ENCODE data around the gene LGALS1.
A peak's percentile ranks its signal among the peaks of the same experiment; 100 is the strongest.
"Not testable (repeated sequence)": the region's sequence is repeated elsewhere in the genome, so short reads cannot be mapped to it uniquely, and the experiment has no call there.

LGALS1 gene

DNA sequence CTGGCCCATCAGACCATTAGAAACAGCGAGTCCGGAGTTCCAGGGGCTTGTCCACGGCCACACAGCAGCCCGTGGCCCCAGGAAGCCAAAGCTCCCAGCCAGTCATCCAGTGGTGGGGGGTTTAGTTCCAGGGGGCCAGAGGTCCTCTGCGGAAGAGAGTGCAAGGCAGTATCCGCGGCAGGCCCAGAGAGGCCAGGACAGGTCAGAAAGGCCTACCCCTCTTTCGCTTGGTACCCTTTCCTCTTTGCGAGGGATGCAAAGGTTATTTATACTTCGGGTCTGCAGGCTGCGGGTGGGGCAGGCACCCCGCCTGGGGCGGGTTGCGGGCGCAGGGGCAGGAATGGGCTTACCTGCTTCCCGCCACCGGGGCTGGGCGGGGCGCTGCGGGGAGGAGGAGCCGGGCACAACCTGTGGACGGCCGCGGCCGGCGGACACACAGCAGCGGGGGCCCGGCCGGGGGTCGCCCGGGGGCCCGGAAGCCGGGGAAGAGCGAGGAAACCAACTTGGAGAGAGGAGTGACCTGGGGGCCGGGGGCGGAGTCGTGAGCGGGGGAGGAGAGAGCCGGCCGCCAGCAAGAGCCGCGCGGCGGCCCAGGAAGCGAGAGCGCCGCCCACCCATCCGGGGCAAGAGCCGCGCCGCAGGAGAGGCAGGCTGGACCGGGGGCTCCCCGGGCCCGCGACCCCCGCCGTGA lies 36.2 kb upstream of the LGALS1 start, which contains the start of gene SH3BP1:
TSS of gene SH3BP1 (plus strand) at position 600 of the 691 bp plus-strand sequence. CDS start 119 bp downstream, outside the sequence.
- peak; percentile 41 for DNase-seq (ENCODE audit: low read depth)

DNA sequence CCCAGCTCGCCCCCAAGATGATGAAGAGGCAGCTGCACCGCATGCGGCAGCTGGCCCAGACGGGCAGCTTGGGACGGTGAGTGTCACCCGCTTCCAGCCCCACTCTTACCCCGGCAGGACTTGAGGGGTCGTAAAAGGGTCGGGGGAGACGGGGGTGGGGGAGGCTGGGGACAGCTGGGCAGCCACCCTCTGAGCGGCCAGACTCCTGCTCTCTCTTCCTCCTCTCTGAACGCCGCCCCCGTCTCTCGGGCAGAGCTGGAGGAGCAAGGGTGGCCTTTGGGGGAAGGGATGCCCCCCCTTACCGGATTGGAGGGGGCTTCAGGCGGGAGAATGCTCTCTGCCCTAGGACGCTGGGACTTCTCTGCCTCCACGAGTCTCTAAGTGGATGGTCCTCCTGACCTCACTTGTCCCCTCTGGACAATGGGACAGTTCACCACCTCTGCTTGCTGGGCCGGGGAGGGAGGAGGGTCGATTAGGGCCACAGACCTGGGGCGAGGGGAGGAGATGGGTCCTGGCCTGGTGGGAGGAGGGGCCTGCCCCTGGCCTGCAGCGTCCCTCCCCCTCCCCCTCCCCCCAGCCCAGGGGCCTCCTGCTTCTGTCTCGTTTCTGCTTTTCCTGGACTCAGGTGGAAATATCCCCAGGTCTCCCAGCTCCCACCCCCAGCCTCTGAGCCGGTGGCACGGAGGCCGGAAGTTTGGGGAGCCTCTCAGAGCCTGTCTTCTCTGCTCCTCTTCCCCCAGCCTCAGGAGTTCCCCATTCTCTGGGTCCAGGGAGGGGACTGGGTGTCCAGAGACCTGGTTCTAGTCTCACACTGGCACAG lies 35.5 kb upstream of the LGALS1 start:
- DNase-seq (ENCODE audit: low read depth), result no peak

DNA sequence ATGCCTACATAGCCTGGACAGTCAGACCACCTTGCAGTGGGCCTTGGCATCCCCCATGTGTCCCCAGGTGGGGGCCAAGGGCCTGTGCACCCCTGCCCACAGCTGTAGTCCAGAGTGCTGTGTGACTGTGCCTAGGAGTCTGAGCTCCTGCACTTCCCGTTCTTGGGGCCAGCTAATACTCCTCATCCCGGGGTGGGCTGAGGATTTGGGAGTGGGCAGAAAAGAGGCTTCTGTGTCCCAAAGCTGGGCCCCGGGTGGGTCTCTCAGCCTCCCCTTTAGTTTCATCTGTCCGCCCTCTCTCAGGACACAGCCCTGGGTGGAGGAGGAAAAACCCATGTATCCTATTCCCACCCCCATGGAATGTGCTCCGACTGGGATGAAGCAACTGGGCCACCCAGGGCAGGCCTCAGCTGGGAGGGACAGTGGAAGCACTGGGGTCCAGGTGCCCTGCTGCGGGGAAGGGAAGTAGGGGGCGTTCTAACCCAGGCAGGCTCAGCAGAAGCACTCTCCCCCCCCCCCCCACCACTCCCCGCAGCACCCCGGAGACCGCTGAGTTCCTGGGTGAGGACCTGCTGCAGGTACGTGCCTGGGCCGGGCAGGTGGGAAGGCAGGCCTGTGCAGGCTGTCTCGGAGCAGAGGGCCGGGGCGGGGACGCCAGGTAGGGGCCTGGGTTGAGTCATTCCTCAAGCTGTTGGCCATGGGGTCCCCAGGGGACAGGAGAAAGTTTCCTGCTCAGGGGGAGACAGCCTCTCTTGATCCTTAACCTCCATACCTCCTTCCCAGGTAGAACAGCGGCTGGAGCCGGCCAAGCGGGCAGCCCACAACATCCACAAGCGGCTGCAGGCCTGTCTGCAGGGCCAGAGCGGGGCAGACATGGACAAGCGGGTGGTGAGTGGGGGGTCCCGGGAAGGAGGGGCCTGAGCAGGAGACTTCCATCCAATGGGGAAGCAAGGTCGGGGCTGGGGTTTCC lies 34.6 kb upstream of the LGALS1 start:
- no peak for DNase-seq (ENCODE audit: low read depth)

DNA sequence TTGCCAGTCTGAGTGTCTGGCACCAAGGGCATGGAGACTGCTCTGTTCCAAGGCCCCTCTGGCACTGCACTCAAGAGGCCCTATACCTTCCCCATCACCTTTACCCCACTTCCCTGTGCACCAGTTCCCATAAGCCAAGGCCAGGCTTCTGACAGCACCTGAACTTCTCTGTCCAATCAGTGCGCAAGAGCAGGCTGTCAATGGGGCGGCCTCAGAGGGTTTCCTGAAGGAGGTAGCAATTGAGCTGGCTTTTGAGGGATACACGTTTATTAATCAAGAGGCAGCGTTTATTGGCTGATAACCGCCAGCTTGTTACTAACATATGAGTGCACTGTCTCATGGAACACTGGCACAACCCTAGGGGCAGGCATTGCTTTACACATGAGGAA lies 33.9 kb upstream of the LGALS1 start:
- no peak for DNase-seq (ENCODE audit: low read depth)

DNA sequence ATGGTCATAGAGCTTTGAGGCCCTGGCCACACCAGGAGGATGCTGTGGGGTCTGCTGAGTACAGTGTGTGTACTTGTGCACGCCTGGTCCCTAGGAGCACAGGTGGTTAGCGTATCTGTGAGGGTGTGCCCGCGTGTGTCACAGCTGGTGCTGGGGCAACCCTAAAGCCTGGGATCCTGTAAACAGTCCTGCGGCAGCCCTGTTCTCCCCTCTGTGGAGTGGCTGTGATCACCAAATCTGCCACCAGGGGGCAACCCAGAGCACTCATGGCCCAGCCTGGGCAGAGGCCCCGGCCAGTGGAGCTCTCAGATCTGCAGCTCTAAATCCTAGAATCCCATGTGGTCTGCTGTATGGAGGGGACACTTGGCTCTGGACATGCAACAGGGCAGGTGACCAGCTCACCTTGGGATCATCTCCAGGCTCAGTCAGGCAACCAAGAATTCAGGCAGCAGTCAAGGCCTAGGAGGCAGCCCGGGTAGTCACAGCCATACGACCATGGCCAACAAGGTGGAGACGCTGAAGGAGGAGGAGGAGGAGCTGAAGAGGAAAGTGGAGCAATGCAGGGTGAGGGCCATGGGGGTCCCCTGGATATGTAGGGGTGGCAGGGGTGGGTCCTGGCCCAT lies 32.1 kb upstream of the LGALS1 start:
- DNase-seq (ENCODE audit: low read depth), result peak; percentile 69

DNA sequence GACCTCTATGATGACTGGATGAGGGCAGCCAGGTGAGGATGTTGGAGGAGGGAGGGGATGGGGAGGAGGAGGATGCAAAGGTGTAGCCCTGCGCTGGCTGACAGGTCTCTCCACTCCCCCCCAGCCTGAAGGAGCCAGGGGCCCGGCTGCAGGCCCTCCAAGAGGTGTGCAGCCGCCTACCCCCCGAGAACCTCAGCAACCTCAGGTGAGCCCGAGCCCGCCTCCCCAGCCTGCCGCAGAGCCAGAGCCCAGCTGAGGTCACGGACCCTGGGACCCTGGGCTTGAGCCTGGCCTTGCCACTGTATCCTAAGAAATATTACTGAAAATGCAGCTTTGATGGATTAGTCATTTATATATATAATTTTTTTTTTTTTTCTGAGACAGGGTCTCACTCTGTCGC lies 28.1 kb upstream of the LGALS1 start:
- no peak for DNase-seq (ENCODE audit: low read depth)

DNA sequence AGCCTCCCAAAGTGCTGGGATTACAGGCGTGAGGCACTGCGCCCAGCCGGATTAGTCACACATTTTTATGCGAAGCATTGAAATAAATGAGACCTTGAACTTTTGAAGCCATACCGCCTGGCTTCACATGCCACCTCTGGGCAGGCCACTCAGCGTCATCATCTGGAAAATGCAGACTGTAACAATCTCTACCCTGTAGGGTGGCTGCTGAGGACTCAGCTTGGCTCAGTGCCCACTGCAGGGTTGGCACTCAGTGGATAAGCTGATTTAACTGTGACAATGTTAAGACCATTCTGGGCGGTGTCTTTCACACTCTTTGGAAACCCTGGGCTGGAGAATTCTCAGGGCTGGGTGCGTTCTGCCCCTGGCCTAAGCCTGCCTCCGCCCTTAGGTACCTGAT lies 27.5 kb upstream of the LGALS1 start:
- no peak for DNase-seq (ENCODE audit: low read depth)

DNA sequence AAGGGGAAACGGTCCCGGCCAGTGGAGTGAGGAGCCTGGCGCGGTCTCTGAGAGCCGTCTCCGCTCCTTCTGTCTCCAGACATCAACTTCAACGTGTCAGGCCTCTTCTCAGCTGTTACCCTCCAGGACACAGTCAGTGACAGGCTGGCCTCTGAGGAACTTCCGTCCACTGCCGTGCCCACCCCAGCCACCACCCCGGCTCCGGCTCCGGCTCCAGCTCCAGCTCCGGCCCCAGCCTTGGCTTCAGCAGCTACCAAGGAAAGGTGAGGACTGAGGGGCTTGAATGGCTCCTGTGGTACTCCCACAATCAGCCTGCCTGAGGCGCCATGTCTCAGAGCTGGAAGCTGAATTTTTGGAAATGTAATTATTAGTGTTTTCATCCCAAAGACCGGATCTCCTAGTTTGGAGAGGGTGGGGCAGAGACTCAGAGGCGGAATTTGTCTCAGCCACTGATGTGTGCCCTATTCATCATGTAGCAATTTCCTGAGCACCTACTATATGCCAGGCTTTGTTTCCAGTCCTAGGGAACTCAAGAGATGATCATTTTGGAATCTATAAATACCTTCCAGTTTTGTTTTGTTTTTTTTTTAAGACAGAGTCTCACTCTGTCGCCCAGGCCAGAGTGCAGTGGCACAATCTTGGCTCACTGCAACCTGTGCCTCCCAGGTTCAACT lies 24.8 kb upstream of the LGALS1 start:
- DNase-seq (ENCODE audit: low read depth), result no peak

DNA sequence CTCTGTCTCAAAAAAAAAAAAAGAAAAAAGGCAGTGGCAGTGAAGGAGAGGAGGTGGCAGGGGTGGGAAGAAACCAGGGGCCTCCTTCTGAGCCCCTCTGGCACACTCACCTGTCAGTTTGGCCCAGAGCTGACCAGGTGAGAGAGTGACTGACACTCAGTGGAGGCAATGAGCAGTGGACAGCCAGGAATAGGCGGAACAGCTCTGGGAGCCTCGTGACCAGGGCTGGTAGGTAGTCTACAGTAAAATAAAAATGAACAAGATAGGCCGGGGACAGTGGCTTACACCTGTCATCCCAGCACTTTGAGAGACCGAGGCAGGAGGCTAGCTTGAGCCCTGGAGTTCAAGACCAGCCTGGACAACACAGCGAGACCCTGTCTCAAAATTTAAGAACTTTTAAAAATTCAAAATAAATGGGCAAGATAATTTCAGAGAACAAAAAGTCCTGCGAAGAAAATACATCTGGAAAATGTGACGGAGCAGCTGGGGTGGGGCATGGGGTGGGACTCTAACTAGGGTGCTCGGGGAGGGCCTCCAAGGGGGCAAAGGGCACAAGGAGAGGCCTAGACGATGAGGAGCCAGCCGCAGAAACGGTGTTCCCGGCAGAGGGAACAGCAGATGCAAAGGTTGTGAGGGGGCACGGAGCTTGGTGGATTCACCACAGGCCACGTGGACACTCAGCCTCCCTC lies 20.7 kb upstream of the LGALS1 start:
- DNase-seq (ENCODE audit: low read depth), result no peak

DNA sequence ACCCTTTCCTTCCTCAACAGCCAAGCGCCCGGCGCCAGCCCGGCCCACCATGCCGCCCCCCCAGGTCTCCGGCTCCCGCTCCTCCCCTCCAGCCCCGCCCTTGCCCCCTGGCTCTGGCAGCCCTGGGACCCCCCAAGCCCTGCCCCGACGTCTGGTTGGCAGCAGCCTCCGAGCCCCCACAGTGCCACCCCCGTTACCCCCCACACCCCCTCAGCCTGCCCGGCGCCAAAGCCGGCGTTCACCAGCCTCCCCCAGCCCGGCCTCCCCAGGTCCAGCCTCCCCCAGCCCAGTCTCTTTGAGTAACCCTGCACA lies 20.2 kb upstream of the LGALS1 start:
- DNase-seq (ENCODE audit: low read depth), result no peak

DNA sequence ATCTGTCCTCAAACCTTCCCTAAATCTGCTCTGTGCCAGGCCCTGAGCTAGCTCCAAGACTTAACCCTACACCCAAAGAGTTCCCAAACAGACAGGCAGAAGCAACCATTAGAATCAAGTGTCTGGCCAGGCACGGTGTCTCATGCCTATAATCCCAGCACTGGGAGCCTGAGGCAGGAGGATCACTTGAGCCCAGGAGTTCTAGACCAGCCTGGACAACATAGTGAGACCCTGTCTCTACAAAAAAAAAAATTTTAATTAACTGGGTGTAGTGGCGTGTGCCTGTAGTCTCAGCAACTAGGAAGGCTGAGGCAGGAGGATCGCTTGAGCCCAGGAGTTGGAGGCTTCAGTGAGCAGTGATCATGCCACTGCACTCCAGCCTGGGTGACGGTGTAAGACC lies 18.9 kb upstream of the LGALS1 start:
- DNase-seq (ENCODE audit: low read depth), result not testable (repeated sequence)

DNA sequence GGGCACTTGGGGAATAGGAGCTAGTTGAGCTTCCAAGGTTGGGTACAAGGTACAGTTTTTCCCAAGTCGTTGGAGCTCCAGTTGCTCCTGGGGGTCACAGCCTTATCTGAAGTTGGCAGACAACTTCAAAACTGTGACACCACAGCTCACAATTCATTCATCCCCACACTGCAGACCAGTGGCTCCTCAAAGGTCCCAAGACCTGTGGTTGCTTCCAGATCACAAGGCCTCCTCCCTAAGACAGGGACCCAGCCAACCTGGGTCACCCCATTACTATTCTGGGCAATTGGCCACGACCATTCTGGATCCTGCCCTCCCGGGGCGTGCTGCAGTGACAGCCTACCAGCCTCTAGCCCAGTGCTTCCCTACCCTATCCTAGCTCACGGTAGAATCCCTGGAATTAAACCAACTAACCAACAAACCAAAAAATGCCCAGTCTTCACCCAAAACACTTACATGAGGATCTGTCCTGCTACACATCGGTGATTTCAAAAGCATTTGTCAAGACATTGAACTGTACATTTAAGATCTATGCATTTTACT lies 17.8 kb upstream of the LGALS1 start:
- DNase-seq (ENCODE audit: low read depth), result no peak

DNA sequence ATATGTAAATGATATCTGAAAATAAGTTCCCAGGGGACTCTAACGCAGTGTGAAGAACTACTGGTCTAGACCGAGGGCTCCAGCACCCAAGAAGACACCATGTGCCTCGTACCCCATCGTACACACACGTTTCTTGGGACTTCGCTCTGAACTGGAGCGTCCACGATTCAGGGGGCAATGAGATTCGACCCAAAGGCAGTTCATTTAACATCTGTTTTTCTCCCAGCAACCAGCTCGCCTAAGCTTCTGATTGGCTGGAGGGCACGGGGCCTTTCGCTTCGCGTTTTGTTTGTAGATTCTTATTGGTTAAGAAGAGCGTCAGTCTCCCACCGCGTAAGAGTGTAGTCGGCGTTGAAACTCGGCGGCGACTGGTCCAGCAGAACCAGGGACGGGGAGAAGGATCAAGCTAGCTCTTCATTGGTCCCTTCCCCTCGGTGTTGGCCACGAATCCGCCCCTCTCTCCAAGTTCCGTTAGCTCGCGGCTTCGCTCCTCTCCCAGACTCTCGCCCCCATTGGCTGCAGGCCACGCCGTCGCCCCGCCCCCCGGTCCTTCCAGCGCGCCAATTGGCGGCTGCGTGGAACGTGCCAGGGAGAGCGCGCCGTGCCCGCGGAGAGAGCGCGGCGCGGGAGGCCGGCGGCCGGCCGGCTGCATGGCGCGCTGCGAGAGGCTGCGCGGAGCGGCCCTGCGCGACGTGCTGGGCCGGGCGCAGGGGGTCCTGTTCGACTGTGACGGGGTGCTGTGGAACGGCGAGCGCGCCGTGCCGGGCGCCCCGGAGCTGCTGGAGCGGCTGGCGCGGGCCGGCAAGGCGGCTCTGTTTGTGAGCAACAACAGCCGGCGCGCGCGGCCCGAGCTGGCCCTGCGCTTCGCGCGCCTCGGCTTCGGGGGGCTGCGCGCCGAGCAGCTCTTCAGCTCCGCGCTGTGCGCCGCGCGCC lies 17.0 kb upstream of the LGALS1 start, which contains the start of gene PDXP:
TSS of gene PDXP (plus strand) at position 591 of the 933 bp plus-strand sequence. CDS start at position 651, 60 bp downstream.
- peak; percentile 97 for DNase-seq (ENCODE audit: low read depth)

DNA sequence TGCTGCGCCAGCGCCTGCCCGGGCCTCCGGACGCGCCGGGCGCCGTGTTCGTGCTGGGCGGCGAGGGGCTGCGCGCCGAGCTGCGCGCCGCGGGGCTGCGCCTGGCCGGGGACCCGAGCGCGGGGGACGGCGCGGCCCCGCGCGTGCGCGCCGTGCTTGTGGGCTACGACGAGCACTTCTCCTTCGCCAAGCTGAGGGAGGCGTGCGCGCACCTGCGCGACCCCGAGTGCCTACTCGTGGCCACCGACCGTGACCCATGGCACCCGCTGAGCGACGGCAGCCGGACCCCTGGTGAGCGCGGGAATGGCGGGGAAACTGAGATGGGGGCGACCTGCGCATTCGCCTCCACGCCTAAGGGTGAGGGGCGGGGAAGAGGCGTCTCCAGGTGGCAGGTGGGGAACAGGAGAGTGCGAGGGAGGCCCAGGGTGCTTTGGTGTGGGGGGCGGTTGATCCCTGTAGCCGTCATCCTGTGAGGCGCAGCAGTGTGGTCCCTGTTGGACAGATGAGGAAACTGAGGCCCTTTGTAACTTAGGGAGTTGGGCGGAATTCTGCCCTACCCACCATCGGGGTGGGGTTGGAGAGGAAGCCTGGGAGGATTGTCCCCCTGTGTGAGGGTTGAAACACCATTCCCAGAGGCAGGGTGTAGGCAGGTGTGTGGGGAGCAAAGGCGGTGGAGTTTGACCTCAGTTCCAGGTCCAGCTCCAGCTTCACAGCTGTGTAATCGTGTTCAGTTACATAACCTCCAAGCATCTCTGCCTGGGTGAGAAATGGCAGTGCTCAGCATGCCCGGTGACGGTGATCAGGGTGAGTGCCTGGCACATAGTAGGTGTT lies 16.2 kb upstream of the LGALS1 start:
- no peak for DNase-seq (ENCODE audit: low read depth)

DNA sequence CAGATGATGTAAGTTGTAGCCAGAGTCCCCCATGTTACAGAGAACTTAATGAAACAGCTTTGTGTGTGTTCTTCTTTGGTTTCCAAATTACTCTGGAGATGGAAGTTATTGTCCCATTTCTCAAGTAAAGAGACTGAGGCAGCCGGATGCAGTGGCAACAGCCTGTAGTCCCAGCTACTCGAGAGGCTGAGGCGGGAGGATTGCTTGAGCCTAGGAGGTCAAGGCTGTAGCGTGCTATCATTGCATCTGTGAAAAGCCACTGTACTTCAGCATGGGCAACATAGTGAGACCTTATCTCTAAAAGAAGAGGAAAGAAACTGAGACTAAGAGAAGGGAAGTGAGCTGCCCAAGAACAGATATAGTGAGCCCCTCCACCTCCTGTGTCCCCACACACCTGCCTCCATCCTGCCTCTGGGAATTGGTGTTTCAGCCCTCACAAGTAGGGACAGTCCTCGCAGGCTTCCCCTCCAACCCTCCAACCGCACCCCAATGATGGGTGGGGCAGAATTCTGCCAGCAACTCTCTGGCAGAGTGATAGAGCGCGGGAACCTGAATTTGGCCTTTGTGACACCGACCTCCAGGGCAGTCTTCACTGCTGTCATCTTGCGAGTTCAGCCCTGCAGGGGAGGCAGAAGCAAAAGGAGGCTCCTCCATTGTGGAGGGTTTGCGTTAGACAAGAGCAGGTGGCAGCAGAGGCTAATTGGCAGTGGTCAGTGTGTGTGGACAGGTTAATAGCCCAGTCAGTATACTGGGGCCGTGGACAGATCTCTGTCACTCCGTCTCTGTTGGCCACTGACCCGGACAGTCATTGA lies 15.3 kb upstream of the LGALS1 start:
- DNase-seq (ENCODE audit: low read depth), result no peak

DNA sequence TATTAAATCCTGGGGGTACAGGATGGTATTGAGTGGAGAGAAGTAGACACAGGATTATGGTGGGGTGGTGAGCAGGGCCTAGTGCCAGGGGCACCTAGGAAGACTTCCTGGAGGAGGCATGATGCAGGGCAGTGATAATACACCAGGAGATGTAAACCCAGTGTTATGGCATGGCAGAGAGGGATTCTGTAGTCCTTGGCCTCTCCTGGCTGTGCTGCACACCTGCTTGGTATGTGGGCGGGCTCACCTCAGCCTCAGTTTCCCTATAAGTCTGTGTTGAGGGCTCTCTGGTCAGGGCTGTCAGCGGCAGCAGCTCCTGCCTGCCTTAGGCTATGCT lies 14.8 kb upstream of the LGALS1 start:
- no peak for DNase-seq (ENCODE audit: low read depth)

DNA sequence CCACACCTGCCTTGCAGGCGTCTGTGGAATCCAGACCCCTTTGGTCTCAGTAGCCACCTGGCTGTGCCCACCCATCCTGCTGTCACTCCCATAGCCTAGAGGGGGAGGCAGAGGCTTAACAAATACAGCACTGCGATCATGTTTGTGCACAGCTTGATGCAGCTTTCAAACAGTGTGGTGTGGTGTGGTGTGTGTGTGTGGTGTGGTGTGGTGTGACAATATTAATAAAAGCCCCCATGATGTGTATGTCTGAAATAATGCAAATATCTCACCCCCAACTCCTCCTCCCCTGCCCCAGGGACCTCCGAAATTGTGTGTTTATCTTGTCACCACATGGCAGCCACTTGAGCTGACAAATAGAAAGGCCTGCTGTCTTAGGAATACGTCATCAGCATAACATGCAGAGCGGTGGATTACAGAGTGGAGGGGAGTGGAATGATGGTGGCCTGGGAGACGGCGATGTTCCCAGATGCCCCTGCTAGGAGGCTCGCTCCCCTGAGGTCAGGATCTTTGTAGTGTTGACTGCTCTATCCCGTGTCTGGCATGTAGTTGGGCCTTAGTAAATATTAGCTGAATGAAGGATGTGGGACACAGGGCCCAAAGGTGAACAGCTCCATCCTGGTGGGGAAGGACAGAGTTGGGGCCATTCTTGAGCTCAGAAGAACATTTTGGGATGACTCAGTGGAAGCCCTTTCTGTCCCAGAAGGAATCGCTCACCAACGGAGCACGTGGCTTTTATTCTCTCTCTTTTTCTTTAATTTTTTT lies 14.1 kb upstream of the LGALS1 start:
- DNase-seq (ENCODE audit: low read depth), result no peak

All from activated T-helper 1 cell treated with Interleukin-2 at 50 U/mL for 16 hours (primary cell).